ENCODE results near the gene SH3RF2. TPM values are rescaled to one million over a fixed set of nuclear protein-coding genes. Genes with fewer than 3 reads are reported as not detected.

SH3RF2 gene
- total RNA-seq, 2 experiments from 2014 or later = not detected

DNA sequence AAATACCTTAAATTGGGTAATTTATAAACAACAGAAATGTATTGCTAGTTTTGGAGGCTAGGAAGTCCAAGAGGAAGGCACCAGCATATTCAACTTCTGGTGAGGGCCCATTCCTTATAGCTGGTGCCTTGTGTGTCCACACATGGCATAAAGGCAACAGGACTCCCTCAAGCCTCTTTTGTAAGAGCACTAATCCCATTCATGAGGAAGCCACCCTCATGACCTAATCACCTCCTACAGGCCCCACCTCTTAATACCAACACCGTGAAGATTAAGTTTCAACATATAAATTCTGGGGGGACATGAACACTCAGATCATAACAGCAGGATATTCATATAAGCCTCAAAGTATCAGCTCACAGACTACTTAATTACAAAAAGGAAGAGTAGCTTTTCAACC, 173.0 kb downstream of the SH3RF2 start:
- CTCF ChIA-PET (ENCODE audit: unreplicated experiment) = no interaction called here

DNA sequence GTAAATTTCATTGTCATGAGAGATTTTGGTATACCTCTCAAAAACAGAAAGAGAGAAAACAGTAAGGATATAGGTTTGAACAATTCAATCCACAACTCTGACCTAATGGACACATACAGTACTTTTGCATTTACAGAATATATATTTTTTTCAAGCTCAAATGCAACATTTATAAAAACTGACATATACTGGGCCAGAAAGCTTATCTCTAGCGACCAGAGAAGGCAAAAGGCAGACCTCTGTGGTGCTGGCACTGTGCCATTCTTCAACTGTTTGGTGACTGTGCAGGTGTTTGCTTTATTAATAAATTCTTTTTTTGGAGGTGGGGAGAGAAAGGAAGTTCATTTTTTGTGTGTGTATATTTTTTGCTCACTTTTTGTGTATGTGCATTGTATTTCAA, 175.0 kb downstream of the SH3RF2 start:
- H3K9me3 ChIP-seq (ENCODE audit: low read length) = no peaks in the 10 kb centered on the region
- H3K4me3 ChIP-seq (ENCODE audit: low read depth, low read length, poor library complexity, severe bottlenecking) = no peak overlapping the region
- CTCF ChIA-PET (ENCODE audit: unreplicated experiment) = interaction anchor here (0.6 kb wide), 1 partner anchor 8 kb away, joined by 3 read pairs; no protein-coding TSS in a partner anchor
- H3K9me2 ChIP-seq (ENCODE audit: insufficient read depth, low read length) = no peaks in the 10 kb centered on the region
- POLR2A ChIA-PET = interaction anchor here (0.8 kb wide), 1 partner anchor 1262 kb away, joined by 3 read pairs; no protein-coding TSS in a partner anchor
- DNase-seq (ENCODE audit: low spot score) = peak; percentile 50
- peak overlapping the region; percentile 48; the same call in 1 of the 2 replicates for H3K4me2 ChIP-seq (ENCODE audit: low read length)
- no peak overlapping the region for H2AFZ ChIP-seq (ENCODE audit: low read length)
- no peaks in the 10 kb centered on the region for H3K79me2 ChIP-seq (ENCODE audit: insufficient read depth, low read depth, low read length)
- peaks cover 48% of the 10 kb centered on the region for H3K36me3 ChIP-seq (ENCODE audit: insufficient read depth, low read length)
- peaks cover 38% of the 10 kb centered on the region for H3K4me1 ChIP-seq (ENCODE audit: insufficient read depth, low read length, poor library complexity, severe bottlenecking)
- H4K20me1 ChIP-seq (ENCODE audit: insufficient read depth, low read length) = no peaks in the 10 kb centered on the region
- intact Hi-C loops (cut with micrococcal nuclease; ENCODE audit: unreplicated experiment) = no loop called here
- peak overlapping the region; percentile 41 for H3K27ac ChIP-seq (ENCODE audit: low read depth, low read length, poor library complexity, severe bottlenecking)
- TF ChIP-seq, protein P1, sequence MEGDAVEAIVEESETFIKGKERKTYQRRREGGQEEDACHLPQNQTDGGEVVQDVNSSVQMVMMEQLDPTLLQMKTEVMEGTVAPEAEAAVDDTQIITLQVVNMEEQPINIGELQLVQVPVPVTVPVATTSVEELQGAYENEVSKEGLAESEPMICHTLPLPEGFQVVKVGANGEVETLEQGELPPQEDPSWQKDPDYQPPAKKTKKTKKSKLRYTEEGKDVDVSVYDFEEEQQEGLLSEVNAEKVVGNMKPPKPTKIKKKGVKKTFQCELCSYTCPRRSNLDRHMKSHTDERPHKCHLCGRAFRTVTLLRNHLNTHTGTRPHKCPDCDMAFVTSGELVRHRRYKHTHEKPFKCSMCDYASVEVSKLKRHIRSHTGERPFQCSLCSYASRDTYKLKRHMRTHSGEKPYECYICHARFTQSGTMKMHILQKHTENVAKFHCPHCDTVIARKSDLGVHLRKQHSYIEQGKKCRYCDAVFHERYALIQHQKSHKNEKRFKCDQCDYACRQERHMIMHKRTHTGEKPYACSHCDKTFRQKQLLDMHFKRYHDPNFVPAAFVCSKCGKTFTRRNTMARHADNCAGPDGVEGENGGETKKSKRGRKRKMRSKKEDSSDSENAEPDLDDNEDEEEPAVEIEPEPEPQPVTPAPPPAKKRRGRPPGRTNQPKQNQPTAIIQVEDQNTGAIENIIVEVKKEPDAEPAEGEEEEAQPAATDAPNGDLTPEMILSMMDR (conservative IDR thresholded peaks at IDR 0.05; ENCODE audit: low read length) = no peak
- TF ChIP-seq EZH2phosphoT487 (IDR thresholded peaks at IDR 0.05; ENCODE audit: borderline replicate concordance, low read depth, low read length) = no peak
- no TSS peak for BruUV-seq (replicated peaks)

More for the DNA sequence above, 173.0 kb downstream of the SH3RF2 start:
- Histone ChIP-seq H3K4me2 (ENCODE audit: low read length) (no peak overlapping the region), H3K36me3 (ENCODE audit: insufficient read depth, low read length) (peaks cover 35% of the 10 kb centered on the region), H3K9me2 (ENCODE audit: insufficient read depth, low read length) (no peaks in the 10 kb centered on the region), H3K4me1 (ENCODE audit: insufficient read depth, low read length, poor library complexity, severe bottlenecking) (peaks cover 44% of the 10 kb centered on the region), H3K4me3 (ENCODE audit: low read depth, low read length, poor library complexity, severe bottlenecking) (no peak overlapping the region), H3K9me3 (ENCODE audit: low read length) (no peaks in the 10 kb centered on the region), H4K20me1 (ENCODE audit: insufficient read depth, low read length) (no peaks in the 10 kb centered on the region), H2AFZ (ENCODE audit: low read length) (no peak overlapping the region), H3K79me2 (ENCODE audit: insufficient read depth, low read depth, low read length) (no peaks in the 10 kb centered on the region), H3K27ac (ENCODE audit: low read depth, low read length, poor library complexity, severe bottlenecking) (no peak overlapping the region)
- intact Hi-C loops (cut with micrococcal nuclease; ENCODE audit: unreplicated experiment) = no loop called here
- TF ChIP-seq, protein P1 (conservative IDR thresholded peaks at IDR 0.05; ENCODE audit: low read length) = no peak
- TF ChIP-seq EZH2phosphoT487 (IDR thresholded peaks at IDR 0.05; ENCODE audit: borderline replicate concordance, low read depth, low read length) = no peak
- DNase-seq (ENCODE audit: low spot score) = no peak
- POLR2A ChIA-PET = interaction anchor here (0.6 to 2.9 kb wide), 7 partner anchors 11 to 339 kb away, joined by 3 to 15 read pairs (median 3); no protein-coding TSS in a partner anchor
- BruUV-seq (replicated peaks) = no TSS peak

DNA sequence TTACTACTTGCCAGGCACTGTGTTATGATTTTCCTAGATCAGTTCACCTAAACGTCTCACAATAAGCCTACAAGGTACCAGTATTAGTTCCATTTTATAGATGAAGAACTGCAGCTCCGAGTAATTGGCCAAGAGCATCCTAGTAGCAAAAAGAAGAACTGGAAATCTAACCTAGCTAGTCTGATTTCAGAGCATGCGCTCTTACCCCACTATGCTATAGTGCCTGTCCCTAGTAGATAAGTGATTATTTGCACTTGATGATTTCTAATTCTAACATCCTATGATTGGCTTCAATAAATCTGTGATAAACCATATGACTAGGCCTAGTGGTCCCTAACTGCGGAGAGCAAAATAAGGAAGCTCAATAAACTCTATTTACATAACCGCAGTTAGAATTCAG, 176.1 kb downstream of the SH3RF2 start:
- peaks cover 58% of the 10 kb centered on the region for H3K36me3 ChIP-seq (ENCODE audit: insufficient read depth, low read length)
- ChIA-PET CTCF (ENCODE audit: unreplicated experiment) (no interaction called here), POLR2A (interaction anchor here (0.6 to 1.6 kb wide), 5 partner anchors 17 to 351 kb away, joined by 3 to 5 read pairs (median 4); no protein-coding TSS in a partner anchor)
- no peaks in the 10 kb centered on the region for H3K9me3 ChIP-seq (ENCODE audit: low read length)
- no peak for DNase-seq (ENCODE audit: low spot score)
- TF ChIP-seq, protein P1 (conservative IDR thresholded peaks at IDR 0.05; ENCODE audit: low read length) = no peak
- TF ChIP-seq EZH2phosphoT487 (IDR thresholded peaks at IDR 0.05; ENCODE audit: borderline replicate concordance, low read depth, low read length) = no peak
- intact Hi-C loops (cut with micrococcal nuclease; ENCODE audit: unreplicated experiment) = no loop called here
- BruUV-seq (replicated peaks) = no TSS peak
- H3K4me2 ChIP-seq (ENCODE audit: low read length) = peak overlapping the region; percentile 48; the same call in 1 of the 2 replicates
- no peak overlapping the region for H2AFZ ChIP-seq (ENCODE audit: low read length)
- no peaks in the 10 kb centered on the region for H4K20me1 ChIP-seq (ENCODE audit: insufficient read depth, low read length)
- no peaks in the 10 kb centered on the region for H3K9me2 ChIP-seq (ENCODE audit: insufficient read depth, low read length)
- peak overlapping the region; percentile 41 for H3K27ac ChIP-seq (ENCODE audit: low read depth, low read length, poor library complexity, severe bottlenecking)
- no peak overlapping the region for H3K4me3 ChIP-seq (ENCODE audit: low read depth, low read length, poor library complexity, severe bottlenecking)
- H3K79me2 ChIP-seq (ENCODE audit: insufficient read depth, low read depth, low read length) = no peaks in the 10 kb centered on the region
- H3K4me1 ChIP-seq (ENCODE audit: insufficient read depth, low read length, poor library complexity, severe bottlenecking) = peaks cover 29% of the 10 kb centered on the region

Measured in OCI-LY7 (cell line).